H1 (cell line): ENCODE data around the gene CHST3. TPM values are rescaled to one million over a fixed set of nuclear protein-coding genes. Genes with fewer than 3 reads are reported as not detected.

Experiments used
- ASH2L ChIP-seq: fragments of 200-600, 300-600 bp; sonication (generic); IDR thresholded peaks from one replicate; pipeline ENCODE4 v1.7.1; 2017; ENCODE audit warnings: low read length
- CEBPB ChIP-seq: IDR thresholded peaks from 2 replicates; pipeline ENCODE4 v1.6.1; 2012; ENCODE audit warnings: low read depth, low read length
- POLR2AphosphoS5 ChIP-seq: IDR thresholded peaks from 2 replicates; pipeline ENCODE4 v1.6.1; 2011; ENCODE audit warnings: low read depth, low read length
- RAD21 ChIP-seq, 2 experiments: IDR thresholded peaks in 1 of 2; conservative IDR thresholded peaks in 1 of 2; 2 replicates each; pipeline ENCODE4 v1.6.1; 2011; ENCODE audit warnings: low read depth in 2 of 2, low read length in 2 of 2, improper control_type of control experiment in 1 of 2, inconsistent platforms in 1 of 2, mild to moderate bottlenecking in 1 of 2, moderate library complexity in 1 of 2
- RFX5 ChIP-seq: IDR thresholded peaks from 2 replicates; pipeline ENCODE4 v1.6.1; 2011; ENCODE audit warnings: low read depth, low read length, improper control_type of control experiment, borderline replicate concordance
- SIRT6 ChIP-seq: IDR thresholded peaks from one replicate; pipeline ENCODE4 v1.7.1; 2012; ENCODE audit warnings: low read length, inconsistent platforms
- TAF1 ChIP-seq: IDR thresholded peaks from 2 replicates; pipeline ENCODE4 v1.6.1; 2011; ENCODE audit warnings: mild to moderate bottlenecking, low read depth, low read length
- YY1 ChIP-seq: IDR thresholded peaks from 2 replicates; pipeline ENCODE4 v1.6.1; 2011; ENCODE audit warnings: low read depth, mild to moderate bottlenecking, low read length
- polyA plus RNA-seq, 7 experiments: library from polyadenylated mRNA; depleted of rRNA in 3 of 7; stranded (reverse) in 5 of 7; unstranded in 2 of 7; fragments of >200 nt in 5 of 7; fragments of 200-250 nt in 2 of 7; gene quantifications; 1 replicate in 5 of 7; 2 replicates in 1 of 7; 4 replicates in 1 of 7; pipeline versions ENCODE4 v1.2.1 to v1.2.3, GENCODE V29; 2011 to 2013; ENCODE audit warnings: missing spikeins in 2 of 7, mixed read lengths in 2 of 7
- total RNA-seq: library from RNA; stranded (reverse); fragmentation: NEBNext Ultra II Directional; extraction: Animal tissue kit (Norgen Biotek cat#: 25700); gene quantifications from 2 replicates; pipeline ENCODE4 v1.2.1, GENCODE V29; 2021
- TF ChIP-seq, protein P1 (sequence below): IDR thresholded peaks from 2 replicates; pipeline ENCODE4 v1.6.1; 2012; ENCODE audit warnings: low read length, inconsistent platforms
- TF ChIP-seq, protein P2 (sequence below): IDR thresholded peaks from 2 replicates; pipeline ENCODE4 v1.6.1; 2011; ENCODE audit warnings: low read length, improper control_type of control experiment
- TF ChIP-seq, protein P3 (sequence below), 3 experiments: IDR thresholded peaks; 1 replicate in 2 of 3; 2 replicates in 1 of 3; pipeline versions ENCODE4 v1.5.1 to v1.6.1; 2011; ENCODE audit warnings: low read length in 3 of 3, mild to moderate bottlenecking in 3 of 3, inconsistent platforms in 2 of 3, low read depth in 1 of 3, moderate library complexity in 1 of 3; ENCODE audit not compliant: insufficient read depth in 1 of 3; ENCODE audit errors: control extremely low read depth in 1 of 3

The CHST3 gene
- total and polyA plus RNA-seq, 2 of the 8 experiments (the other 6 are each of a cell fraction or from before 2014, with no cell fraction given) = 2.0 to 5.8 TPM

GRCh38 chr10:71980181-71981014, 16.2 kb downstream of the CHST3 start (continued):
- TF ChIP-seq, protein P1, sequence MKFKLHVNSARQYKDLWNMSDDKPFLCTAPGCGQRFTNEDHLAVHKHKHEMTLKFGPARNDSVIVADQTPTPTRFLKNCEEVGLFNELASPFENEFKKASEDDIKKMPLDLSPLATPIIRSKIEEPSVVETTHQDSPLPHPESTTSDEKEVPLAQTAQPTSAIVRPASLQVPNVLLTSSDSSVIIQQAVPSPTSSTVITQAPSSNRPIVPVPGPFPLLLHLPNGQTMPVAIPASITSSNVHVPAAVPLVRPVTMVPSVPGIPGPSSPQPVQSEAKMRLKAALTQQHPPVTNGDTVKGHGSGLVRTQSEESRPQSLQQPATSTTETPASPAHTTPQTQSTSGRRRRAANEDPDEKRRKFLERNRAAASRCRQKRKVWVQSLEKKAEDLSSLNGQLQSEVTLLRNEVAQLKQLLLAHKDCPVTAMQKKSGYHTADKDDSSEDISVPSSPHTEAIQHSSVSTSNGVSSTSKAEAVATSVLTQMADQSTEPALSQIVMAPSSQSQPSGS = no peak
- TF ChIP-seq YY1 (no peak), SIRT6 (no peak), RAD21 (IDR thresholded peaks at IDR 0.05 in 1 of 2, conservative IDR thresholded peaks at IDR 0.05 in 1 of 2; ENCODE audit: low read depth in 2 of 2, low read length in 2 of 2) (no peak), CEBPB (no peak), RFX5 (no peak), POLR2AphosphoS5 (no peak), ASH2L (no peak), TAF1 (no peak)
- TF ChIP-seq, protein P2, sequence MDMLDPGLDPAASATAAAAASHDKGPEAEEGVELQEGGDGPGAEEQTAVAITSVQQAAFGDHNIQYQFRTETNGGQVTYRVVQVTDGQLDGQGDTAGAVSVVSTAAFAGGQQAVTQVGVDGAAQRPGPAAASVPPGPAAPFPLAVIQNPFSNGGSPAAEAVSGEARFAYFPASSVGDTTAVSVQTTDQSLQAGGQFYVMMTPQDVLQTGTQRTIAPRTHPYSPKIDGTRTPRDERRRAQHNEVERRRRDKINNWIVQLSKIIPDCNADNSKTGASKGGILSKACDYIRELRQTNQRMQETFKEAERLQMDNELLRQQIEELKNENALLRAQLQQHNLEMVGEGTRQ = no peak
- TF ChIP-seq, protein P3, sequence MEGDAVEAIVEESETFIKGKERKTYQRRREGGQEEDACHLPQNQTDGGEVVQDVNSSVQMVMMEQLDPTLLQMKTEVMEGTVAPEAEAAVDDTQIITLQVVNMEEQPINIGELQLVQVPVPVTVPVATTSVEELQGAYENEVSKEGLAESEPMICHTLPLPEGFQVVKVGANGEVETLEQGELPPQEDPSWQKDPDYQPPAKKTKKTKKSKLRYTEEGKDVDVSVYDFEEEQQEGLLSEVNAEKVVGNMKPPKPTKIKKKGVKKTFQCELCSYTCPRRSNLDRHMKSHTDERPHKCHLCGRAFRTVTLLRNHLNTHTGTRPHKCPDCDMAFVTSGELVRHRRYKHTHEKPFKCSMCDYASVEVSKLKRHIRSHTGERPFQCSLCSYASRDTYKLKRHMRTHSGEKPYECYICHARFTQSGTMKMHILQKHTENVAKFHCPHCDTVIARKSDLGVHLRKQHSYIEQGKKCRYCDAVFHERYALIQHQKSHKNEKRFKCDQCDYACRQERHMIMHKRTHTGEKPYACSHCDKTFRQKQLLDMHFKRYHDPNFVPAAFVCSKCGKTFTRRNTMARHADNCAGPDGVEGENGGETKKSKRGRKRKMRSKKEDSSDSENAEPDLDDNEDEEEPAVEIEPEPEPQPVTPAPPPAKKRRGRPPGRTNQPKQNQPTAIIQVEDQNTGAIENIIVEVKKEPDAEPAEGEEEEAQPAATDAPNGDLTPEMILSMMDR (IDR thresholded peaks at IDR 0.05; ENCODE audit: control extremely low read depth in 1 of 3, insufficient read depth in 1 of 3, low read depth in 1 of 3, low read length in 3 of 3) = no peak
